Measurements from ENCODE around the gene DIRAS3.

GRCh38 chr1:68024635-68025338 lies 25.6 kb downstream of the DIRAS3 start:
- TF ChIP-seq POLR2A (IDR thresholded peaks at IDR 0.05; ENCODE audit: low read depth, low read length) (no peak), POLR2AphosphoS5 (IDR thresholded peaks at IDR 0.05; ENCODE audit: low read depth, low read length) (no peak)
